ENCODE measurements around the gene PLCG2. TPM values are rescaled to one million over a fixed set of nuclear protein-coding genes. Genes with fewer than 3 reads are reported as not detected.

Gene PLCG2
- polyA plus RNA-seq, 2 of the 4 experiments (the other 2 are of a cell fraction): 2.8 to 6.0 TPM

DNA sequence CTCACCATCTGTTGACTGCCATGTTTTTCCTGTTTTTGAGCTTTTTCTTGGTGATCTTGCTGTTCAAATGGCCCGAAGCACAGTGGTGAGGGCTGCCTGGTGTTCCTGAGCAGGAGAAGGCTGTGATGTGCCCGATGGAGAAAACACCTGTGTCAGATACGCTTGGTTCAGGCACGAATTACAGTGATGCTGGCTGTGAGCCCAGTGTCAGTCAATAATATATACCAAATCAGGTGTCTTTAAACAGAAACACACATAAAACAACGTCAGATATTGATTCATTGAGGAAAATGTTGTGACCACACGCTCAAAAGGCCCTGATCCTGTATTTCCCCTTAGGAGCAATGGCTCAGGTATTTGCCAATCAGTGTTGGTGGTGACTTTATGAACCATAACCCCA, 120.5 kb downstream of the PLCG2 start:
- H3K4me2 ChIP-seq: no peak overlapping the region
- 75% methylated on average over 6 of the region's 6 CpGs for WGBS (ENCODE audit: missing lambda C conversion rate)
- no peaks in the 10 kb centered on the region for H3K9me3 ChIP-seq
- no peak overlapping the region for H3K4me3 ChIP-seq
- DNase-seq (ENCODE audit: low read depth in 1 of 2, low spot score in 1 of 2) (no peak), FAIRE-seq (no peak), ATAC-seq (no peak)
- POLR2A ChIA-PET: no interaction called here
- CTCF ChIA-PET: interaction anchor here (1.0 to 1.2 kb wide), 2 partner anchors 9 to 41 kb away, joined by 3 to 4 read pairs; no protein-coding TSS in a partner anchor
- no peaks in the 10 kb centered on the region for H3K4me1 ChIP-seq
- TF ChIP-seq, protein P1, sequence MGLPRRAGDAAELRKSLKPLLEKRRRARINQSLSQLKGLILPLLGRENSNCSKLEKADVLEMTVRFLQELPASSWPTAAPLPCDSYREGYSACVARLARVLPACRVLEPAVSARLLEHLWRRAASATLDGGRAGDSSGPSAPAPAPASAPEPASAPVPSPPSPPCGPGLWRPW (IDR thresholded peaks at IDR 0.05): no peak
- no peak for TF ChIP-seq NPAS2 (CRISPR knock-in tag; IDR thresholded peaks at IDR 0.05; ENCODE audit: borderline replicate concordance)
- TF ChIP-seq RARB (CRISPR knock-in tag; IDR thresholded peaks at IDR 0.05): no peak
- no peak for TF ChIP-seq HDAC2 (IDR thresholded peaks at IDR 0.05)
- no peak for TF ChIP-seq POLR2AphosphoS2 (conservative IDR thresholded peaks at IDR 0.05; ENCODE audit: low read length)
- TF ChIP-seq EP300 (IDR thresholded peaks at IDR 0.05): no peak
- TF ChIP-seq, protein P2, sequence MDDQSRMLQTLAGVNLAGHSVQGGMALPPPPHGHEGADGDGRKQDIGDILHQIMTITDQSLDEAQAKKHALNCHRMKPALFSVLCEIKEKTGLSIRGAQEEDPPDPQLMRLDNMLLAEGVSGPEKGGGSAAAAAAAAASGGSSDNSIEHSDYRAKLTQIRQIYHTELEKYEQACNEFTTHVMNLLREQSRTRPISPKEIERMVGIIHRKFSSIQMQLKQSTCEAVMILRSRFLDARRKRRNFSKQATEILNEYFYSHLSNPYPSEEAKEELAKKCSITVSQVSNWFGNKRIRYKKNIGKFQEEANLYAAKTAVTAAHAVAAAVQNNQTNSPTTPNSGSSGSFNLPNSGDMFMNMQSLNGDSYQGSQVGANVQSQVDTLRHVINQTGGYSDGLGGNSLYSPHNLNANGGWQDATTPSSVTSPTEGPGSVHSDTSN (IDR thresholded peaks at IDR 0.05): no peak
- no peak for TF ChIP-seq KDM1A (IDR thresholded peaks at IDR 0.05; ENCODE audit: low read depth)
- no peak for TF ChIP-seq EHF (CRISPR knock-in tag; IDR thresholded peaks at IDR 0.05)
- TF ChIP-seq, protein P3, sequence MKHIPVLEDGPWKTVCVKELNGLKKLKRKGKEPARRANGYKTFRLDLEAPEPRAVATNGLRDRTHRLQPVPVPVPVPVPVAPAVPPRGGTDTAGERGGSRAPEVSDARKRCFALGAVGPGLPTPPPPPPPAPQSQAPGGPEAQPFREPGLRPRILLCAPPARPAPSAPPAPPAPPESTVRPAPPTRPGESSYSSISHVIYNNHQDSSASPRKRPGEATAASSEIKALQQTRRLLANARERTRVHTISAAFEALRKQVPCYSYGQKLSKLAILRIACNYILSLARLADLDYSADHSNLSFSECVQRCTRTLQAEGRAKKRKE (CRISPR knock-in tag; IDR thresholded peaks at IDR 0.05; ENCODE audit: low read depth): no peak
- TF ChIP-seq, protein P4, sequence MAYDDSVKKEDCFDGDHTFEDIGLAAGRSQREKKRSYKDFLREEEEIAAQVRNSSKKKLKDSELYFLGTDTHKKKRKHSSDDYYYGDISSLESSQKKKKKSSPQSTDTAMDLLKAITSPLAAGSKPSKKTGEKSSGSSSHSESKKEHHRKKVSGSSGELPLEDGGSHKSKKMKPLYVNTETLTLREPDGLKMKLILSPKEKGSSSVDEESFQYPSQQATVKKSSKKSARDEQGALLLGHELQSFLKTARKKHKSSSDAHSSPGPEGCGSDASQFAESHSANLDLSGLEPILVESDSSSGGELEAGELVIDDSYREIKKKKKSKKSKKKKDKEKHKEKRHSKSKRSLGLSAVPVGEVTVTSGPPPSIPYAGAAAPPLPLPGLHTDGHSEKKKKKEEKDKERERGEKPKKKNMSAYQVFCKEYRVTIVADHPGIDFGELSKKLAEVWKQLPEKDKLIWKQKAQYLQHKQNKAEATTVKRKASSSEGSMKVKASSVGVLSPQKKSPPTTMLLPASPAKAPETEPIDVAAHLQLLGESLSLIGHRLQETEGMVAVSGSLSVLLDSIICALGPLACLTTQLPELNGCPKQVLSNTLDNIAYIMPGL (CRISPR knock-in tag; IDR thresholded peaks at IDR 0.05; ENCODE audit: borderline replicate concordance): no peak
- TF ChIP-seq RCOR1 (IDR thresholded peaks at IDR 0.05; ENCODE audit: low read depth, low read length): no peak
- no peak for TF ChIP-seq POLR2A (IDR thresholded peaks at IDR 0.05; ENCODE audit: low read length)
- no peak overlapping the region for H3K27ac ChIP-seq

DNA sequence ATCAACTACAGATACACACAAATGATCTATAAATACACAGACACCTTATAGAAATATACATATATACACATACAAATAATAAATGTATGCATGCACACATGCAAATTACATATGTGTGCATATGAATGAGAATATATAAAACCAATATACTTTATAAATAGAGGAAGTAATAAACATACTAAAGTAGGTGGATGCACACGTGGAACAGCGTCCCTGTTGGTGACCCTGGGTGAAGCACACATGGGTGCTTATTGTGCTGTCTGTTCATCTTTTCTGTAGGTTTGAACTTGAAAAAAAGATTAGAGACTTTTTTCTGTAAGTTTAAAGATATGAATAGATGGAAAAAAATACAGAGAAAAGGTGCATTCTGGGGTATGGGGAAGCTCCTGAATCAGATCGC, 120.9 kb downstream of the PLCG2 start:
- no peak for DNase-seq (ENCODE audit: low read depth in 1 of 2, low spot score in 1 of 2)
- 87% methylated on average over 3 of the region's 3 CpGs for WGBS (ENCODE audit: missing lambda C conversion rate)
- H3K4me3 ChIP-seq: no peak overlapping the region
- no peaks in the 10 kb centered on the region for H3K4me1 ChIP-seq
- CTCF ChIA-PET: interaction anchor here (0.5 to 1.2 kb wide), 2 partner anchors 9 to 15 kb away, joined by 3 read pairs; no protein-coding TSS in a partner anchor
- ATAC-seq: no peak
- no peak overlapping the region for H3K27ac ChIP-seq
- POLR2A ChIA-PET: no interaction called here
- FAIRE-seq: no peak
- H3K9me3 ChIP-seq: no peaks in the 10 kb centered on the region
- no peak overlapping the region for H3K4me2 ChIP-seq
- TF ChIP-seq ZC3H11A (IDR thresholded peaks at IDR 0.05) (no peak), RAD21 (conservative IDR thresholded peaks at IDR 0.05 in 1 of 2, IDR thresholded peaks at IDR 0.05 in 1 of 2) (no peak), KDM5A (IDR thresholded peaks at IDR 0.05) (no peak), CEBPB (IDR thresholded peaks at IDR 0.05) (no peak), SREBF2 (IDR thresholded peaks at IDR 0.05) (no peak), NPAS2 (CRISPR knock-in tag; IDR thresholded peaks at IDR 0.05; ENCODE audit: borderline replicate concordance) (no peak), TFCP2L1 (CRISPR knock-in tag; IDR thresholded peaks at IDR 0.05) (no peak), RFX5 (IDR thresholded peaks at IDR 0.05) (no peak), POLR2AphosphoS2 (conservative IDR thresholded peaks at IDR 0.05; ENCODE audit: low read length) (no peak), MAZ (IDR thresholded peaks at IDR 0.05; ENCODE audit: borderline replicate concordance, low read depth, low read length) (no peak), MYC (IDR thresholded peaks at IDR 0.05; ENCODE audit: borderline replicate concordance, low read length) (no peak), HEYL (CRISPR knock-in tag; IDR thresholded peaks at IDR 0.05) (no peak)
- TF ChIP-seq, protein P5, sequence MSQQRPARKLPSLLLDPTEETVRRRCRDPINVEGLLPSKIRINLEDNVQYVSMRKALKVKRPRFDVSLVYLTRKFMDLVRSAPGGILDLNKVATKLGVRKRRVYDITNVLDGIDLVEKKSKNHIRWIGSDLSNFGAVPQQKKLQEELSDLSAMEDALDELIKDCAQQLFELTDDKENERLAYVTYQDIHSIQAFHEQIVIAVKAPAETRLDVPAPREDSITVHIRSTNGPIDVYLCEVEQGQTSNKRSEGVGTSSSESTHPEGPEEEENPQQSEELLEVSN (IDR thresholded peaks at IDR 0.05; ENCODE audit: borderline replicate concordance, low read depth): no peak
- TF ChIP-seq, protein P3 (CRISPR knock-in tag; IDR thresholded peaks at IDR 0.05; ENCODE audit: low read depth): no peak
- TF ChIP-seq, protein P6, sequence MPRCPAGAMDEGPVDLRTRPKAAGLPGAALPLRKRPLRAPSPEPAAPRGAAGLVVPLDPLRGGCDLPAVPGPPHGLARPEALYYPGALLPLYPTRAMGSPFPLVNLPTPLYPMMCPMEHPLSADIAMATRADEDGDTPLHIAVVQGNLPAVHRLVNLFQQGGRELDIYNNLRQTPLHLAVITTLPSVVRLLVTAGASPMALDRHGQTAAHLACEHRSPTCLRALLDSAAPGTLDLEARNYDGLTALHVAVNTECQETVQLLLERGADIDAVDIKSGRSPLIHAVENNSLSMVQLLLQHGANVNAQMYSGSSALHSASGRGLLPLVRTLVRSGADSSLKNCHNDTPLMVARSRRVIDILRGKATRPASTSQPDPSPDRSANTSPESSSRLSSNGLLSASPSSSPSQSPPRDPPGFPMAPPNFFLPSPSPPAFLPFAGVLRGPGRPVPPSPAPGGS (IDR thresholded peaks at IDR 0.05): no peak
- TF ChIP-seq, protein P7, sequence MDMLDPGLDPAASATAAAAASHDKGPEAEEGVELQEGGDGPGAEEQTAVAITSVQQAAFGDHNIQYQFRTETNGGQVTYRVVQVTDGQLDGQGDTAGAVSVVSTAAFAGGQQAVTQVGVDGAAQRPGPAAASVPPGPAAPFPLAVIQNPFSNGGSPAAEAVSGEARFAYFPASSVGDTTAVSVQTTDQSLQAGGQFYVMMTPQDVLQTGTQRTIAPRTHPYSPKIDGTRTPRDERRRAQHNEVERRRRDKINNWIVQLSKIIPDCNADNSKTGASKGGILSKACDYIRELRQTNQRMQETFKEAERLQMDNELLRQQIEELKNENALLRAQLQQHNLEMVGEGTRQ (IDR thresholded peaks at IDR 0.05): no peak
